ENCODE data around the gene NUP62CL.
"Not testable (repeated sequence)": the region's sequence is repeated elsewhere in the genome, so short reads cannot be mapped to it uniquely, and the experiment has no call there.

Gene NUP62CL

GRCh38 chrX:107205770-107206696 lies at the start of gene NUP62CL, which contains the start of gene DNAAF6:
Gene NUP62CL (minus strand): TSS chrX:107206433. CDS start chrX:107175146, 31,287 bp downstream.
Gene DNAAF6 (plus strand): TSS chrX:107206611. CDS start chrX:107212876, 6,265 bp downstream.
- no peak for DNase-seq (ENCODE audit: low read depth in 2 of 2)

GRCh38 chrX:107228486-107228819 lies 22.2 kb upstream of the NUP62CL start:
- no peak for DNase-seq (ENCODE audit: low read depth in 2 of 2)

- no peak for DNase-seq (ENCODE audit: low read depth in 2 of 2)
Measured at GRCh38 chrX:107227780-107228485, 21.7 kb upstream of the NUP62CL start.

- no peak for DNase-seq (ENCODE audit: low read depth in 2 of 2)
Measured at GRCh38 chrX:107226757-107227156, 20.5 kb upstream of the NUP62CL start.

- no peak for DNase-seq (ENCODE audit: low read depth in 2 of 2)
Measured at GRCh38 chrX:107213477-107213876, 7.2 kb upstream of the NUP62CL start.

- DNase-seq (ENCODE audit: low read depth in 2 of 2) = no peak
Measured at GRCh38 chrX:107207943-107208342, 1.7 kb upstream of the NUP62CL start.

GRCh38 chrX:107207089-107207488 lies 856 bp upstream of the NUP62CL start:
- DNase-seq (ENCODE audit: low read depth in 2 of 2) = no peak

GRCh38 chrX:107206697-107207065 lies 448 bp upstream of the NUP62CL start:
- DNase-seq (ENCODE audit: low read depth in 2 of 2) = no peak

- no peak for DNase-seq (ENCODE audit: low read depth in 2 of 2)
Measured at GRCh38 chrX:107204068-107204605, 2.1 kb downstream of the NUP62CL start.

GRCh38 chrX:107199491-107199890 lies 6.7 kb downstream of the NUP62CL start:
- no peak for DNase-seq (ENCODE audit: low read depth in 2 of 2)

GRCh38 chrX:107198074-107198473 lies 8.2 kb downstream of the NUP62CL start:
- DNase-seq (ENCODE audit: low read depth in 2 of 2) = not testable (repeated sequence)

- DNase-seq (ENCODE audit: low read depth in 2 of 2) = no peak
Measured at GRCh38 chrX:107197319-107197718, 8.9 kb downstream of the NUP62CL start.

- DNase-seq (ENCODE audit: low read depth in 2 of 2) = no peak
Measured at GRCh38 chrX:107171369-107172102, 34.7 kb downstream of the NUP62CL start.

GRCh38 chrX:107168712-107169111 lies 37.5 kb downstream of the NUP62CL start:
- DNase-seq (ENCODE audit: low read depth in 2 of 2) = no peak

- no peak for DNase-seq (ENCODE audit: low read depth in 2 of 2)
Measured at GRCh38 chrX:107168257-107168656, 38.0 kb downstream of the NUP62CL start.

- no peak for DNase-seq (ENCODE audit: low read depth in 2 of 2)
Measured at GRCh38 chrX:107167163-107167921, 38.9 kb downstream of the NUP62CL start.

- not testable (repeated sequence) for DNase-seq (ENCODE audit: low read depth in 2 of 2)
Measured at GRCh38 chrX:107157618-107158017, 48.6 kb downstream of the NUP62CL start.

- DNase-seq (ENCODE audit: low read depth in 2 of 2) = not testable (repeated sequence)
Measured at GRCh38 chrX:107155621-107156430, 50.4 kb downstream of the NUP62CL start.

GRCh38 chrX:107154787-107155620 lies 51.2 kb downstream of the NUP62CL start:
- DNase-seq (ENCODE audit: low read depth in 2 of 2) = no peak

Measured in fibroblast of skin of left biceps (primary cell).